Esophagus mucosa (tissue), 1 donor: ENCODE measurements around the gene TADA3. TPM values are rescaled to one million over a fixed set of nuclear protein-coding genes. Genes with fewer than 3 reads are reported as not detected.

ENCODE experiments used
- total RNA-seq: library from RNA; stranded (reverse); gene quantifications from one replicate; pipeline ENCODE4 v1.2.4, GENCODE V29; 2023
- donor health status: DM: yes; HTN: yes; CAD: no.

The TADA3 gene
- total RNA-seq, 1 donor from 2014 or later: 32.3 TPM

Other genes with a start within 250 kb of the TADA3 start
- not detected for gene LHFPL4, start 238.7 kb downstream of the TADA3 start, total RNA-seq
- 22.0 TPM for gene MTMR14, start 143.0 kb downstream of the TADA3 start, total RNA-seq
- gene CPNE9, start 88.6 kb downstream of the TADA3 start, total RNA-seq: not detected
- 11.9 TPM for gene BRPF1, start 60.7 kb downstream of the TADA3 start, total RNA-seq
- 9.6 TPM for gene OGG1, start 42.5 kb downstream of the TADA3 start, total RNA-seq
- gene CAMK1, start 22.5 kb downstream of the TADA3 start, total RNA-seq: 2.6 TPM
- 154 TPM for gene ARPC4, start 609 bp upstream of the TADA3 start, total RNA-seq
- 12.3 TPM for gene TTLL3, start 17.8 kb upstream of the TADA3 start, total RNA-seq
- 29.1 TPM for gene RPUSD3, start 51.5 kb upstream of the TADA3 start, total RNA-seq
- gene CIDEC, start 87.8 kb upstream of the TADA3 start, total RNA-seq: not detected
- 18.4 TPM for gene JAGN1, start 98.1 kb upstream of the TADA3 start, total RNA-seq
- gene IL17RE, start 110.4 kb upstream of the TADA3 start, total RNA-seq: 12.9 TPM
- gene IL17RC, start 124.6 kb upstream of the TADA3 start, total RNA-seq: 26.6 TPM
- 4.6 TPM for gene CRELD1, start 141.4 kb upstream of the TADA3 start, total RNA-seq
- gene PRRT3, start 159.9 kb upstream of the TADA3 start, total RNA-seq: 0.56 TPM
- gene EMC3, start 194.4 kb upstream of the TADA3 start, total RNA-seq: 54.8 TPM
- 12.5 TPM for gene FANCD2, start 234.0 kb upstream of the TADA3 start, total RNA-seq